ENCODE data around the gene MOSPD2. TPM values are rescaled to one million over a fixed set of nuclear protein-coding genes. Genes with fewer than 3 reads are reported as not detected.

The MOSPD2 gene
- total RNA-seq, 1 donor, result 29.0 TPM

- H4K20me1 ChIP-seq (ENCODE audit: insufficient read depth, low read length), result no peaks in the 10 kb centered on the region
- DNase-seq (ENCODE audit: insufficient read length, low spot score, missing footprints), result no peak
- H3K4me3 ChIP-seq (ENCODE audit: insufficient read depth, low read length), result no peak overlapping the region
- no peaks in the 10 kb centered on the region for H3K27me3 ChIP-seq (ENCODE audit: insufficient read depth, low read length)
- H3K79me2 ChIP-seq (ENCODE audit: insufficient read depth, low read length), result no peaks in the 10 kb centered on the region
- no peak overlapping the region for H3K4me2 ChIP-seq (ENCODE audit: insufficient read depth, low read length)
- H3K36me3 ChIP-seq (ENCODE audit: insufficient read depth, low read length), result no peaks in the 10 kb centered on the region
- no peak overlapping the region for H2AFZ ChIP-seq (ENCODE audit: low read length)
- H3K9me3 ChIP-seq (ENCODE audit: low read depth, low read length), result no peaks in the 10 kb centered on the region
- TF ChIP-seq CTCF (IDR thresholded peaks at IDR 0.05; ENCODE audit: extremely low read depth, low read depth, low read length), result no peak
- peaks cover 7% of the 10 kb centered on the region for H3K4me1 ChIP-seq (ENCODE audit: insufficient read depth, low read length)
- H3K27ac ChIP-seq (ENCODE audit: low read depth, low read length), result no peak overlapping the region
These were observed 57.4 kb downstream of the MOSPD2 start for GRCh38 chrX:14930663-14931062.

DNA sequence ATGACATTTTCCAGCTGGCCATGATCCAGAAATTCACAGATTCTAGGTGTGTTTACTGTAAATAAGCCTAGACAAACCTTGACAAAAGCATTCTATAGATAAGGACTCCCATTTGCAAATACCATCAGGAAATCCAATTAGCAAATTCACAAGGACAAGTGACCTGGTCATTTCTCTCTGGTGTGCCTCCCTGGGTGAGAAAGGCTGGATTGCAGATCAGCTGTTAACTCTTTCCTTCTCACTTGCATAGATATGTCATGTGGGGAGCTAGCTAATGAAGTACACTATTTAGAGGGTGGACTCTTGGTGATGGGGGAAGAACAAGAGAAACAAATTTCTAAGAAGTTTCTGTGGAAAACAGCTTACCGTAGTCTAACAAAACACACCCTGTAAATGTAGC, 58.9 kb downstream of the MOSPD2 start:
- Histone ChIP-seq H3K36me3 (ENCODE audit: insufficient read depth, low read length) (no peaks in the 10 kb centered on the region), H3K4me2 (ENCODE audit: insufficient read depth, low read length) (no peak overlapping the region)

DNA sequence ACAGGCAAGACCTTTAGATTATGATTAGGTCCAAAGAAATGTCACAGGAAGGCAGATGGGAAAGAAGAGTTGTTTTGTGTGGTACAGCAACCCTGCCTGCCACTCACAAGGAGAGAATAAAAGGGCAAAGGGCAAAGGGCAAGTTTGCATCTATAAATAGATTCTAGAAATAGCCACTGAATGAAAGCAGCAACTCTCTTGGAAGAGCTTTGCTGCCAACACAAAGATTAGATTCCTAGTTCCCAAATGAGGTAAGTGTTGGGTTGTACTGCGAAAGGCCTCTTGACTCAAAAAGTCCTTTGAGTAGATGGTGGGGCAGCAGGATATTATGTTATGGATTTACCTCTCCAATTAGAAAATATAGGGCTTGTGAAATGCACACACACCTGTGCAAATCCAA, 61.2 kb downstream of the MOSPD2 start:
- H3K36me3 ChIP-seq (ENCODE audit: insufficient read depth, low read length), result no peaks in the 10 kb centered on the region
- peaks cover 2% of the 10 kb centered on the region for H3K4me1 ChIP-seq (ENCODE audit: insufficient read depth, low read length)
- TF ChIP-seq CTCF (IDR thresholded peaks at IDR 0.05; ENCODE audit: extremely low read depth, low read depth, low read length), result no peak
- H3K27ac ChIP-seq (ENCODE audit: low read depth, low read length), result no peak overlapping the region
- no peak overlapping the region for H3K4me2 ChIP-seq (ENCODE audit: insufficient read depth, low read length)
- H3K79me2 ChIP-seq (ENCODE audit: insufficient read depth, low read length), result no peaks in the 10 kb centered on the region
- no peak for DNase-seq (ENCODE audit: insufficient read length, low spot score, missing footprints)
- H3K4me3 ChIP-seq (ENCODE audit: insufficient read depth, low read length), result no peak overlapping the region
- H3K9me3 ChIP-seq (ENCODE audit: low read depth, low read length), result no peaks in the 10 kb centered on the region
- H3K27me3 ChIP-seq (ENCODE audit: insufficient read depth, low read length), result no peaks in the 10 kb centered on the region
- no peaks in the 10 kb centered on the region for H4K20me1 ChIP-seq (ENCODE audit: insufficient read depth, low read length)
- H2AFZ ChIP-seq (ENCODE audit: low read length), result no peak overlapping the region

More for the DNA sequence above, 58.9 kb downstream of the MOSPD2 start:
- H3K79me2 ChIP-seq (ENCODE audit: insufficient read depth, low read length), result no peaks in the 10 kb centered on the region
- no peaks in the 10 kb centered on the region for H3K9me3 ChIP-seq (ENCODE audit: low read depth, low read length)
- H3K4me1 ChIP-seq (ENCODE audit: insufficient read depth, low read length), result peaks cover 1% of the 10 kb centered on the region
- no peaks in the 10 kb centered on the region for H3K27me3 ChIP-seq (ENCODE audit: insufficient read depth, low read length)
- no peak for DNase-seq (ENCODE audit: insufficient read length, low spot score, missing footprints)
- H3K4me3 ChIP-seq (ENCODE audit: insufficient read depth, low read length), result no peak overlapping the region
- no peaks in the 10 kb centered on the region for H4K20me1 ChIP-seq (ENCODE audit: insufficient read depth, low read length)
- no peak overlapping the region for H3K27ac ChIP-seq (ENCODE audit: low read depth, low read length)
- no peak overlapping the region for H2AFZ ChIP-seq (ENCODE audit: low read length)
- TF ChIP-seq CTCF (IDR thresholded peaks at IDR 0.05; ENCODE audit: extremely low read depth, low read depth, low read length), result no peak

- Histone ChIP-seq H3K4me1 (ENCODE audit: insufficient read depth, low read length) (peaks cover 2% of the 10 kb centered on the region), H4K20me1 (ENCODE audit: insufficient read depth, low read length) (no peaks in the 10 kb centered on the region), H3K9me3 (ENCODE audit: low read depth, low read length) (no peaks in the 10 kb centered on the region), H2AFZ (ENCODE audit: low read length) (peak overlapping the region; percentile 74), H3K4me2 (ENCODE audit: insufficient read depth, low read length) (peak overlapping the region; percentile 57), H3K4me3 (ENCODE audit: insufficient read depth, low read length) (no peak overlapping the region), H3K27ac (ENCODE audit: low read depth, low read length) (peak overlapping the region; percentile 46), H3K36me3 (ENCODE audit: insufficient read depth, low read length) (no peaks in the 10 kb centered on the region), H3K27me3 (ENCODE audit: insufficient read depth, low read length) (no peaks in the 10 kb centered on the region), H3K79me2 (ENCODE audit: insufficient read depth, low read length) (no peaks in the 10 kb centered on the region)
- peak; percentile 65 for DNase-seq (ENCODE audit: insufficient read length, low spot score, missing footprints)
- no peak for TF ChIP-seq CTCF (IDR thresholded peaks at IDR 0.05; ENCODE audit: extremely low read depth, low read depth, low read length)
These were observed 63.3 kb downstream of the MOSPD2 start for GRCh38 chrX:14936561-14936960.
